Posterior cingulate gyrus (tissue), 11 donors: ENCODE measurements around the gene PEPD.

Experiments
- DNase-seq, 10 donors: peaks; one replicate each; pipeline versions ENCODE4 v3.0.0 to v3.0.0-alpha.2; 2020 to 2021; ENCODE audit warnings: mixed read lengths in 3 of 10
- intact Hi-C: fragments of 100-400 bp; cut with DNase I; formaldehyde crosslinking; loops from one replicate; pipeline ENCODE4 v1.15.1; 2023

The PEPD gene

GRCh38 chr19:33432446-33433170 is 89.0 kb downstream of the PEPD start:
- intact Hi-C loops = no loop called here
- DNase-seq = peak in 4 of 10 donors; percentile 3 to 67 (median 45)

- peak in 3 of 10 donors; percentile 6 to 47 (median 22) for DNase-seq
- intact Hi-C loops = no loop called here
Measured at GRCh38 chr19:33432015-33432414, 89.6 kb downstream of the PEPD start.

- intact Hi-C loops = loop anchor here (1.0 kb wide), 1 partner anchor 341 kb away; no protein-coding TSS in a partner anchor
- peak; percentile 57 to 96 (median 81) for DNase-seq
Measured at GRCh38 chr19:33430674-33431277, 90.8 kb downstream of the PEPD start.

GRCh38 chr19:33429891-33430673 is 91.5 kb downstream of the PEPD start:
- intact Hi-C loops = loop anchor here (1.0 kb wide), 1 partner anchor 341 kb away; no protein-coding TSS in a partner anchor

GRCh38 chr19:33428627-33429125 is 92.9 kb downstream of the PEPD start:
- peak in 5 of 10 donors; percentile 1 to 34 (median 12) for DNase-seq
- intact Hi-C loops = no loop called here

More at GRCh38 chr19:33429891-33430673, 91.5 kb downstream of the PEPD start:
- DNase-seq = peak in 5 of 10 donors; percentile 6 to 83 (median 64)

- intact Hi-C loops = no loop called here
- DNase-seq = peak in 4 of 10 donors; percentile 26 to 88 (median 78)
Measured at GRCh38 chr19:33427801-33428626, 93.6 kb downstream of the PEPD start.

- peak in 4 of 10 donors; percentile 33 to 85 (median 72) for DNase-seq
- intact Hi-C loops = no loop called here
Measured at GRCh38 chr19:33426621-33427361, 94.8 kb downstream of the PEPD start.

- intact Hi-C loops = no loop called here
- DNase-seq = peak in 1 of 10 donors; percentile 20
Measured at GRCh38 chr19:33424181-33424580, 97.4 kb downstream of the PEPD start.

- no peak for DNase-seq
- intact Hi-C loops = no loop called here
Measured at GRCh38 chr19:33422369-33423180, 99.0 kb downstream of the PEPD start.

GRCh38 chr19:33421368-33421767 is 100.2 kb downstream of the PEPD start:
- intact Hi-C loops = no loop called here
- peak in 3 of 10 donors; percentile 2 to 65 (median 52) for DNase-seq

- intact Hi-C loops = no loop called here
- peak in 2 of 10 donors; percentile 80 to 87 for DNase-seq
Measured at GRCh38 chr19:33420821-33421220, 100.8 kb downstream of the PEPD start.

- DNase-seq = peak in 2 of 10 donors; percentile 67 to 72
- intact Hi-C loops = loop anchor here (5.0 kb wide), 1 partner anchor 353 kb away; no protein-coding TSS in a partner anchor
Measured at GRCh38 chr19:33419788-33420130, 101.8 kb downstream of the PEPD start.

- intact Hi-C loops = loop anchor here (5.0 kb wide), 1 partner anchor 353 kb away; no protein-coding TSS in a partner anchor
Measured at GRCh38 chr19:33418871-33419787, 102.5 kb downstream of the PEPD start.

GRCh38 chr19:33418461-33418860 is 103.1 kb downstream of the PEPD start:
- intact Hi-C loops = loop anchor here (5.0 kb wide), 1 partner anchor 354 kb away; no protein-coding TSS in a partner anchor
- DNase-seq = peak in 1 of 10 donors; percentile 76

More at GRCh38 chr19:33418871-33419787, 102.5 kb downstream of the PEPD start:
- peak in 2 of 10 donors; percentile 73 to 83 for DNase-seq

GRCh38 chr19:33417751-33418150 is 103.8 kb downstream of the PEPD start:
- peak in 5 of 10 donors; percentile 60 to 93 (median 87) for DNase-seq
- intact Hi-C loops = loop anchor here (5.0 kb wide), 1 partner anchor 355 kb away; no protein-coding TSS in a partner anchor

GRCh38 chr19:33416307-33417215 is 105.0 kb downstream of the PEPD start:
- peak in 7 of 10 donors; percentile 44 to 93 (median 64) for DNase-seq
- intact Hi-C loops = loop anchor here (5.0 kb wide), 1 partner anchor 356 kb away; no protein-coding TSS in a partner anchor
